Nephron progenitor cell (in vitro differentiated cells): ENCODE results near the gene LCK.

Experiments used
- DNase-seq: peaks from one replicate; pipeline ENCODE4 v3.0.0; 2021
- H3K27ac Mint-ChIP-seq: 2 replicates; pipeline ENCODE4 v1.8.0; 2021; ENCODE audit warnings: mild to moderate bottlenecking, moderate library complexity, mixed read lengths
- H3K27me3 Mint-ChIP-seq: 2 replicates; pipeline ENCODE4 v1.8.0; 2021; ENCODE audit warnings: mild to moderate bottlenecking, low read depth, mixed read lengths; ENCODE audit not compliant: poor library complexity
- H3K36me3 Mint-ChIP-seq: 2 replicates; pipeline ENCODE4 v1.8.0; 2021; ENCODE audit warnings: low read depth, mixed read lengths
- H3K4me1 Mint-ChIP-seq: 2 replicates; pipeline ENCODE4 v1.8.0; 2021; ENCODE audit warnings: mixed read lengths
- H3K4me3 Mint-ChIP-seq: 2 replicates; pipeline ENCODE4 v1.8.0; 2021; ENCODE audit warnings: mild to moderate bottlenecking, moderate library complexity, mixed read lengths
- H3K9me3 Mint-ChIP-seq: 2 replicates; pipeline ENCODE4 v1.8.0; 2021; ENCODE audit warnings: mild to moderate bottlenecking, moderate library complexity, mixed read lengths
- CTCF ChIP-seq: fragments of 200-600 bp; sonication (generic); IDR thresholded peaks from 2 replicates; pipeline ENCODE4 v1.5.0; 2021; ENCODE audit warnings: antibody characterized with exemption

The LCK gene

GRCh38 chr1:32331549-32331948 is 80.5 kb downstream of the LCK start:
- Mint-ChIP-seq H3K36me3 (peaks cover 63% of the 10 kb centered on the region), H3K4me1 (peaks cover 52% of the 10 kb centered on the region), H3K27me3 (peaks cover 5% of the 10 kb centered on the region), H3K27ac (peak overlapping the region; percentile 84), H3K4me3 (peak overlapping the region; percentile 37), H3K9me3 (no peaks in the 10 kb centered on the region)
- no peak for DNase-seq
- TF ChIP-seq CTCF, result no peak

GRCh38 chr1:32332290-32333079 is 81.4 kb downstream of the LCK start:
- H3K36me3 Mint-ChIP-seq, result peaks cover 57% of the 10 kb centered on the region
- H3K27ac Mint-ChIP-seq, result peak overlapping the region; percentile 84
- no peaks in the 10 kb centered on the region for H3K9me3 Mint-ChIP-seq
- peaks cover 57% of the 10 kb centered on the region for H3K4me1 Mint-ChIP-seq
- DNase-seq, result no peak
- peak overlapping the region; percentile 59 for H3K4me3 Mint-ChIP-seq
- TF ChIP-seq CTCF, result no peak
- H3K27me3 Mint-ChIP-seq, result peaks cover 5% of the 10 kb centered on the region

GRCh38 chr1:32333251-32333963 is 82.3 kb downstream of the LCK start:
- Mint-ChIP-seq H3K27me3 (peaks cover 5% of the 10 kb centered on the region), H3K36me3 (peaks cover 51% of the 10 kb centered on the region), H3K27ac (peak overlapping the region; percentile 90), H3K4me3 (peak overlapping the region; percentile 96), H3K9me3 (no peaks in the 10 kb centered on the region), H3K4me1 (peaks cover 65% of the 10 kb centered on the region)
- DNase-seq, result no peak
- TF ChIP-seq CTCF, result no peak

- Mint-ChIP-seq H3K36me3 (peaks cover 44% of the 10 kb centered on the region), H3K4me3 (peak overlapping the region; percentile 96), H3K27ac (peak overlapping the region; percentile 97), H3K27me3 (peaks cover 3% of the 10 kb centered on the region), H3K4me1 (peaks cover 73% of the 10 kb centered on the region), H3K9me3 (no peaks in the 10 kb centered on the region)
- DNase-seq, result no peak
- TF ChIP-seq CTCF, result no peak
These were observed 83.3 kb downstream of the LCK start for GRCh38 chr1:32334274-32334861.

- Mint-ChIP-seq H3K27ac (peak overlapping the region; percentile 97), H3K36me3 (peaks cover 37% of the 10 kb centered on the region), H3K4me1 (peaks cover 66% of the 10 kb centered on the region), H3K27me3 (no peaks in the 10 kb centered on the region), H3K4me3 (peak overlapping the region; percentile 96), H3K9me3 (no peaks in the 10 kb centered on the region)
- DNase-seq, result peak; percentile 62
- TF ChIP-seq CTCF, result peak; percentile 45
These were observed 83.9 kb downstream of the LCK start for GRCh38 chr1:32334864-32335534.
